LNCAP (cell line): Measurements from ENCODE around the gene SEC31A.

Source experiments
- TF ChIP-seq, protein P1 (sequence below): fragments of 450-650 bp; IDR thresholded peaks from 2 replicates; pipeline ENCODE4 v1.5.1; 2017; ENCODE audit warnings: mild to moderate bottlenecking

The SEC31A gene

DNA sequence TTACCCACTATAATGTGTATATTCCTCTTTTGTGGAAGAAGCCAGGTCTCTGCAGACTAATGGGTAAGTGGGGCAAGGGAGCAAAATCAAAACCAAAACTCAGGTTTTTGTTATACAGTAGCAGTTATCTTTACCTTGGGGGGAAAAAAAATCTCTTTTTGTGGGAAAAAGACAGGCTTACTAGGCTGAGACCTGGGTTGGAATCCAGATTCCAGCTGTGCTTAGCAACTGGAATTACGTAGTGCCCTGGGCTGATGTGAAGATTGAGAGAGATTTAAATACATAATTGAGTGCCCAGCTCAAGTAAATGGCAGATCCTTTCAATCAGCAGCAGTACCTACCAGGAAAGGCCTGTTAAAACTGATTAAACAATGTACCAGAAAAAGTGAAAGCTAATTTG, 76.9 kb downstream of the SEC31A start:
- TF ChIP-seq, protein P1, sequence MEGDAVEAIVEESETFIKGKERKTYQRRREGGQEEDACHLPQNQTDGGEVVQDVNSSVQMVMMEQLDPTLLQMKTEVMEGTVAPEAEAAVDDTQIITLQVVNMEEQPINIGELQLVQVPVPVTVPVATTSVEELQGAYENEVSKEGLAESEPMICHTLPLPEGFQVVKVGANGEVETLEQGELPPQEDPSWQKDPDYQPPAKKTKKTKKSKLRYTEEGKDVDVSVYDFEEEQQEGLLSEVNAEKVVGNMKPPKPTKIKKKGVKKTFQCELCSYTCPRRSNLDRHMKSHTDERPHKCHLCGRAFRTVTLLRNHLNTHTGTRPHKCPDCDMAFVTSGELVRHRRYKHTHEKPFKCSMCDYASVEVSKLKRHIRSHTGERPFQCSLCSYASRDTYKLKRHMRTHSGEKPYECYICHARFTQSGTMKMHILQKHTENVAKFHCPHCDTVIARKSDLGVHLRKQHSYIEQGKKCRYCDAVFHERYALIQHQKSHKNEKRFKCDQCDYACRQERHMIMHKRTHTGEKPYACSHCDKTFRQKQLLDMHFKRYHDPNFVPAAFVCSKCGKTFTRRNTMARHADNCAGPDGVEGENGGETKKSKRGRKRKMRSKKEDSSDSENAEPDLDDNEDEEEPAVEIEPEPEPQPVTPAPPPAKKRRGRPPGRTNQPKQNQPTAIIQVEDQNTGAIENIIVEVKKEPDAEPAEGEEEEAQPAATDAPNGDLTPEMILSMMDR: no peak

DNA sequence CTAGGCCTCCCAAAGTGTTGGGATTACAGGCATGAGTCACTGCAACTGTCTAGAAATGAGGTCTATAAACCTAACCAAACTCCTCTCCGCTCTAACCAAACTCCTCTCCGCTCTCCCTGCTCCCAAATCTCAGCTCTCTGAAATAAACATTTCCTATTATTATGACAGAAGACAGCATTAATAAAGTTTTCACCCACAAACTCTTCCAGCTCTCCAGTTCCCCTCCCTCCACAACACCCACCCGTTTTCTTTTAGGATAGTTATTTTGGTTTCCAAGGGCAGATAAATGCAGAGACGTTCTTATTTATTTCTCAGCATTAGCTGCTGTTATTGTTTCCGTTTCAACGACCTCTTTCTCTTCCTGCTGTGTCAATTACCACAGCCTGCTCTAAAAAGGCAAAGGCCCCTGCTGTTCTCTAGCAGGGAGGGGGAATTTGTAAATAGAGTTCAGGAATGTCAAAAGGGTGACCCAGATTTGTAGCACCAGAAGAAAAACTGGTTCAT, 79.1 kb downstream of the SEC31A start:
- TF ChIP-seq, protein P1: no peak

DNA sequence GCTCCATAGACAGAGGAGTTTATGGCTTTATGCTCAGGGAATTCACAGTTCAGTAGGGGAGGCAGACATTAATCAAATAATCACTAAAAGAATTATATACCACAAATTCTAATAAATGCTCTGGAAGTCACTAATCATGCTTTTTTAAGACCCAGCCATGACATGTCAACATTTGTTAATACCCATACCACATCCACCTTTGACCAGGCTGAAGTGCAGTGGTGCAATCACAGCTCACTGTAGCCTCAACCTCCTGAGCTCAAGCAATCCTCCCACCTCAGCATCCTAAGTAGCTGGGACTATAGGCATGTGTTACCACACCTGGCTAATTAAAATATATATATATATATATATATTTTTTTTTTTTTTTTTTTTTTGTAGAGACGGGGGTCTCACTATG, 79.6 kb downstream of the SEC31A start:
- TF ChIP-seq, protein P1: no peak

DNA sequence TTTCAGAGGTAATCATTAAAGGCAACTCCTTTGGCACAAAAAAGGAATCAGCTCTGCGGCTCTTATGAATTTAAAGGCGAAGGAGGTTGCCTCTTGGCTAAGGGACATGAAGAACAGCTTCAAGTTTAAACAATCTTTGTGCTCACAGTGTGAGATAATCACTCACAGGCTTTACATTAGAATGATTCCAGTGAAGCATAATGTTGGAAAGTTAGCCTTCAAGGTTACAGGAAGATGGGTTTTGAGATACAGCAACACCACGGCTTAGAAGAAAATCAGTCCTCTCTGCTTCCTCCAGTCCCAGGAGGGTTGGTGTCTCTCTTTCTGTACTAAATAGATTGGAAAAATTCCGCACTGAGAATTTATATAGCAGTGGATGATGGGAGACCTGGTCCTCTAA, 80.8 kb downstream of the SEC31A start:
- TF ChIP-seq, protein P1: no peak

DNA sequence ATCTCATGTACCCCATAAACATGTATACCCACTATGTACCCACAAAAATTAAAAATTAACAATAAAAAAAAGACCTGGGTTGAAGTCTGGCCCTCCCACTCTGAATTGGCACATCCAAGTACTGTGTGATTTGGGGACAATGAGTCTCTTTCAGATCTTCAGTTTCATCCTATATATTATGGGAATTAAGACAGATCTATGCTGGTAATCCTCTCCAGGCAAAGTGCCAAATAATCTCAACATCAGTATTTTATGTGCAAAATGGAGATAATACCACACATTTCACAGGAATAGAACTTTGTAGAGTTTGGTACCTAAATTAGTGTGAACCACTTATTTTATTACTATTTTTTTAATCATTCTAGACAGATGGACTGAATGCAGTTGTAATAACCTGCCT, 81.3 kb downstream of the SEC31A start:
- TF ChIP-seq, protein P1: no peak

DNA sequence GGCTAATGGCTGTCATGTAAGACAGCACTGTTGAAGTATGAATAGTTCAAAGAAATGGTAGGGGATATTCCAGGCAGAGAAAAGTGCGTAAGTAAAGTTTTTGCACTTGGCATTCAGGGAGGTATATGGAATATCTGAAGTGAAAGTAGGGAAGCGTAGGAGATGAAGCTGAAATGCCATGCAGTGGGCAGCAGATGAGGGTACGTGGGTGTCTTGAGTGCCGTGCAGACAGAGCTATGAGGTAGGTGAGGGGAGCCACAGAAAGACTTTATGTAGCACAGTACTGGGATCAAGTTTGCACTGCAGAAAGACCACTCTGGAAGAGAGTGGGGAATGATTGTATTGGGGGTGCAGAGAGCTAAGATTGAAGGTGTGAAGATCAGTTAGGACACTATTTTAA, 87.2 kb downstream of the SEC31A start:
- TF ChIP-seq, protein P1: no peak

DNA sequence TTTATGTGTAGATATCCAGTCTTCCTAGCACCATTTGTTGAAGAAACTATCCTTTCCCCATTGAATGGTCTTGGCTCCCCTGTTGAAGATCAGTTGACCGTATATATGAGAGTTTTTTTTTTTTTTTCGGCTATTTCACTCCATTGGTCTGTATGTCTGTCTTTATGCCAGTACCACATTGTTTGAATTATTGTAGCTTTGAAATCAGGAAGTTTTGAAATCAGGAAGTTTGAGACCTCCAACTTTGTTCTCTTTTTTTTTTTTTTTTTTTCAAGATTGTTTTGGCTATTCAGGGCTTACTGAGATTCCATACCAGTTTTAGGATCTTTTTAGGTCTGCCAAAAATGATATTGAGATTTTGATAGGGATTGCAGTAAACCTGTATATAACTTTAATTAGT, 88.0 kb downstream of the SEC31A start:
- TF ChIP-seq, protein P1: no peak

DNA sequence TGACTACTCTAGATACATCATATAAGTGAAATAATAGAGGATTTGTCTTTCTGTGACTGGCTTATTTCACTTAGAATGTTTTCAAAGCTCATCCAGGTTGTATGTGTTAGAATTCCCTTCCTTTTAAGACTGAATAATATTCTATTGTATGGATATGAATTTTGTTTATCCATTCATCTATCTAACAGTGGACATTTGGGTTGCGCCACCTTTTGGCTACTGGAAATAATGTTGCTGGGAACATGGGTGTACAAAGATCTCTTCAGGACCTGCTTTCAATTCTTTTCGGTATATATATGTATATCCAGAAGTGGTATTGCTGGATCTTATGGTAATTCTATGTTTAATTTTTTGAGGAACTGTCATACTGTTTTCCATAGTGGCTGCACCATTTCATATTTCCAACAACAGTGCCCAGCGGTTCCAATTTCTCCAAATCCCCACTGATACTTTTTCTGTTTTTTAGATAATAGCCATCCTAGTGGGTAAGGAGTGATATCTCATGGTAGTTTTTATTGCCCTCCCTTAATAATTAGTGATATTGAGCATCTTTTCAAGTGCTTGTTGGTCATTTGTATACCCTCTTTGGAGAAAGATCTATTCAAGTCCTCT, 88.9 kb downstream of the SEC31A start:
- TF ChIP-seq, protein P1: peak; percentile 73
